IgD-negative memory B cell (primary cell): Measurements from ENCODE around the gene GBP1. TPM values are rescaled to one million over a fixed set of nuclear protein-coding genes. Genes with fewer than 3 reads are reported as not detected.
"Not testable (repeated sequence)": the region's sequence is repeated elsewhere in the genome, so short reads cannot be mapped to it uniquely, and the experiment has no call there.

Source experiments
- H3K27ac Mint-ChIP-seq, 3 donors: one replicate each; pipeline ENCODE4 v1.8.0; 2020 to 2022; ENCODE audit warnings: mild to moderate bottlenecking in 3 of 3, mixed read lengths in 3 of 3, moderate library complexity in 1 of 3
- H3K27me3 Mint-ChIP-seq: one replicate; pipeline ENCODE4 v1.8.0; 2021; ENCODE audit warnings: mixed read lengths
- H3K36me3 Mint-ChIP-seq: one replicate; pipeline ENCODE4 v1.8.0; 2020; ENCODE audit warnings: mild to moderate bottlenecking, mixed read lengths
- H3K4me1 Mint-ChIP-seq, 3 donors: one replicate each; pipeline ENCODE4 v1.8.0; 2020 to 2022; ENCODE audit warnings: mixed read lengths in 3 of 3, mild to moderate bottlenecking in 1 of 3
- H3K4me3 Mint-ChIP-seq, 4 donors: one replicate each; pipeline ENCODE4 v1.8.0; 2020 to 2022; ENCODE audit warnings: mild to moderate bottlenecking in 4 of 4, mixed read lengths in 4 of 4, moderate library complexity in 3 of 4
- H3K9me3 Mint-ChIP-seq, 3 donors: one replicate each; pipeline ENCODE4 v1.8.0; 2020 to 2021; ENCODE audit warnings: mixed read lengths in 3 of 3, mild to moderate bottlenecking in 1 of 3
- polyA plus RNA-seq: library from polyadenylated mRNA; unstranded; fragments of 300-500 nt; fragmentation: Illumina TruSeq; gene quantifications from one replicate; pipeline ENCODE4 v1.2.3, GENCODE V29; 2021

GBP1 gene
- polyA plus RNA-seq, 1 donor from 2014 or later, result 9.3 TPM

- no peak overlapping the region for H3K27ac Mint-ChIP-seq
- H3K9me3 Mint-ChIP-seq, result peaks cover 0 to 2% (median 0%) of the 10 kb centered on the region in 3 donors
- H3K36me3 Mint-ChIP-seq, result peaks cover 10% of the 10 kb centered on the region
- H3K4me3 Mint-ChIP-seq, result no peak overlapping the region
- H3K27me3 Mint-ChIP-seq, result no peaks in the 10 kb centered on the region
- H3K4me1 Mint-ChIP-seq, result peaks cover 0 to 3% (median 0%) of the 10 kb centered on the region in 3 donors
Observed at GRCh38 chr1:89044970-89045721, 19.9 kb downstream of the GBP1 start.

GRCh38 chr1:89043940-89044339 lies 21.1 kb downstream of the GBP1 start:
- Mint-ChIP-seq H3K4me3 (no peak overlapping the region), H3K27ac (no peak overlapping the region), H3K27me3 (no peaks in the 10 kb centered on the region), H3K4me1 (peaks cover 0 to 6% (median 5%) of the 10 kb centered on the region in 3 donors), H3K9me3 (peaks cover 0 to 2% (median 0%) of the 10 kb centered on the region in 3 donors), H3K36me3 (peaks cover 6% of the 10 kb centered on the region)

GRCh38 chr1:89042491-89042890 lies 22.5 kb downstream of the GBP1 start:
- Mint-ChIP-seq H3K4me3 (peak overlapping the region in 1 of 4 donors; percentile 24), H3K27ac (no peak overlapping the region), H3K27me3 (no peaks in the 10 kb centered on the region), H3K36me3 (peaks cover 5% of the 10 kb centered on the region), H3K4me1 (peaks cover 0 to 7% (median 5%) of the 10 kb centered on the region in 3 donors), H3K9me3 (peaks cover 0 to 2% (median 0%) of the 10 kb centered on the region in 3 donors)

- Mint-ChIP-seq H3K4me1 (peaks cover 5 to 13% (median 6%) of the 10 kb centered on the region in 3 donors), H3K27ac (no peak overlapping the region), H3K36me3 (peaks cover 5% of the 10 kb centered on the region), H3K27me3 (no peaks in the 10 kb centered on the region), H3K9me3 (peaks cover 0 to 2% (median 0%) of the 10 kb centered on the region in 3 donors), H3K4me3 (no peak overlapping the region)
Observed at GRCh38 chr1:89041721-89042120, 23.3 kb downstream of the GBP1 start.

GRCh38 chr1:89041119-89041641 lies 23.8 kb downstream of the GBP1 start:
- Mint-ChIP-seq H3K4me1 (peaks cover 5 to 13% (median 6%) of the 10 kb centered on the region in 3 donors), H3K9me3 (peaks cover 0 to 2% (median 0%) of the 10 kb centered on the region in 3 donors), H3K36me3 (peaks cover 5% of the 10 kb centered on the region), H3K4me3 (no peak overlapping the region), H3K27me3 (no peaks in the 10 kb centered on the region), H3K27ac (peak overlapping the region in 1 of 3 donors; percentile 75)

- H3K4me1 Mint-ChIP-seq, result peaks cover 5 to 13% (median 6%) of the 10 kb centered on the region in 3 donors
- H3K27me3 Mint-ChIP-seq, result peaks cover 1% of the 10 kb centered on the region
- H3K9me3 Mint-ChIP-seq, result peaks cover 0 to 2% (median 0%) of the 10 kb centered on the region in 3 donors
- no peak overlapping the region for H3K27ac Mint-ChIP-seq
- H3K4me3 Mint-ChIP-seq, result no peak overlapping the region
- H3K36me3 Mint-ChIP-seq, result peaks cover 5% of the 10 kb centered on the region
Observed at GRCh38 chr1:89040315-89040626, 24.7 kb downstream of the GBP1 start.

- Mint-ChIP-seq H3K4me3 (peak overlapping the region in 2 of 4 donors; percentile 41 to 52), H3K36me3 (peaks cover 3% of the 10 kb centered on the region), H3K27me3 (peaks cover 1% of the 10 kb centered on the region), H3K4me1 (peaks cover 5 to 13% (median 7%) of the 10 kb centered on the region in 3 donors), H3K27ac (no peak overlapping the region), H3K9me3 (peaks cover 0 to 2% (median 2%) of the 10 kb centered on the region in 3 donors)
Observed at GRCh38 chr1:89037186-89037585, 27.8 kb downstream of the GBP1 start.

- Mint-ChIP-seq H3K9me3 (peaks cover 0 to 2% (median 0%) of the 10 kb centered on the region in 3 donors), H3K27me3 (peaks cover 1% of the 10 kb centered on the region), H3K36me3 (peaks cover 1% of the 10 kb centered on the region), H3K4me3 (no peak overlapping the region), H3K27ac (no peak overlapping the region), H3K4me1 (peaks cover 2 to 18% (median 7%) of the 10 kb centered on the region in 3 donors)
Observed at GRCh38 chr1:89035080-89035479, 29.9 kb downstream of the GBP1 start.

GRCh38 chr1:89034004-89034403 lies 31.0 kb downstream of the GBP1 start:
- H3K27me3 Mint-ChIP-seq, H3K4me3 Mint-ChIP-seq, H3K9me3 Mint-ChIP-seq, H3K36me3 Mint-ChIP-seq, H3K27ac Mint-ChIP-seq: not testable (repeated sequence)
- H3K4me1 Mint-ChIP-seq, result peaks cover under 1 to 13% (median 9%) of the 10 kb centered on the region in 3 donors

GRCh38 chr1:89029051-89029450 lies 36.0 kb downstream of the GBP1 start:
- H3K27ac Mint-ChIP-seq, H3K9me3 Mint-ChIP-seq, H3K36me3 Mint-ChIP-seq, H3K27me3 Mint-ChIP-seq, H3K4me1 Mint-ChIP-seq: not testable (repeated sequence)
- peak overlapping the region in 1 of 4 donors; percentile 30 for H3K4me3 Mint-ChIP-seq

GRCh38 chr1:89025928-89026327 lies 39.1 kb downstream of the GBP1 start:
- no peak overlapping the region for H3K27ac Mint-ChIP-seq

GRCh38 chr1:89023026-89023425 lies 42.0 kb downstream of the GBP1 start:
- Mint-ChIP-seq H3K9me3 (peaks cover 0 to 8% (median 0%) of the 10 kb centered on the region in 3 donors), H3K4me1 (peaks cover 11 to 27% (median 22%) of the 10 kb centered on the region in 3 donors), H3K27ac (peak overlapping the region; percentile 62 to 95 (median 95)), H3K27me3 (no peaks in the 10 kb centered on the region), H3K4me3 (peak overlapping the region; percentile 89 to 97 (median 94)), H3K36me3 (peaks cover 13% of the 10 kb centered on the region)

More at GRCh38 chr1:89025928-89026327, 39.1 kb downstream of the GBP1 start:
- Mint-ChIP-seq H3K36me3 (no peaks in the 10 kb centered on the region), H3K27me3 (no peaks in the 10 kb centered on the region), H3K9me3 (peaks cover 0 to 8% (median 0%) of the 10 kb centered on the region in 3 donors), H3K4me3 (no peak overlapping the region), H3K4me1 (peaks cover 11 to 17% (median 11%) of the 10 kb centered on the region in 3 donors)

GRCh38 chr1:89022167-89022959 lies 42.6 kb downstream of the GBP1 start, which contains the start of gene GBP3:
Gene GBP3, minus strand, starts transcription at chr1:89022866. Its CDS starts 2,145 bp downstream, at chr1:89020721.
- H3K4me1 Mint-ChIP-seq, result peaks cover 12 to 29% (median 28%) of the 10 kb centered on the region in 3 donors
- peak within 1 kb of the TSS; percentile 89 to 97 (median 94) for H3K4me3 Mint-ChIP-seq
- H3K27ac Mint-ChIP-seq, result peak within 1 kb of the TSS; percentile 62 to 95 (median 95)
- no peaks in the 10 kb centered on the region for H3K27me3 Mint-ChIP-seq
- peaks cover 13% of the 10 kb centered on the region for H3K36me3 Mint-ChIP-seq
- peaks cover 0 to 8% (median 0%) of the 10 kb centered on the region in 3 donors for H3K9me3 Mint-ChIP-seq

- Mint-ChIP-seq H3K36me3 (peaks cover 20% of the 10 kb centered on the region), H3K4me1 (peaks cover 21 to 31% (median 29%) of the 10 kb centered on the region in 3 donors), H3K27ac (peak overlapping the region in 1 of 3 donors; percentile 59)
- not testable (repeated sequence) for H3K9me3 Mint-ChIP-seq, H3K27me3 Mint-ChIP-seq, H3K4me3 Mint-ChIP-seq
Observed at GRCh38 chr1:89018318-89018717, 46.7 kb downstream of the GBP1 start.

GRCh38 chr1:89008511-89008910 lies 56.5 kb downstream of the GBP1 start:
- no peaks in the 10 kb centered on the region for H3K27me3 Mint-ChIP-seq
- no peaks in the 10 kb centered on the region for H3K4me1 Mint-ChIP-seq
- H3K36me3 Mint-ChIP-seq, result peaks cover 7% of the 10 kb centered on the region
- H3K4me3 Mint-ChIP-seq, result no peak overlapping the region
- H3K9me3 Mint-ChIP-seq, result no peaks in the 10 kb centered on the region
- H3K27ac Mint-ChIP-seq, result no peak overlapping the region
